ENCODE results near the gene DGKA.

DNA sequence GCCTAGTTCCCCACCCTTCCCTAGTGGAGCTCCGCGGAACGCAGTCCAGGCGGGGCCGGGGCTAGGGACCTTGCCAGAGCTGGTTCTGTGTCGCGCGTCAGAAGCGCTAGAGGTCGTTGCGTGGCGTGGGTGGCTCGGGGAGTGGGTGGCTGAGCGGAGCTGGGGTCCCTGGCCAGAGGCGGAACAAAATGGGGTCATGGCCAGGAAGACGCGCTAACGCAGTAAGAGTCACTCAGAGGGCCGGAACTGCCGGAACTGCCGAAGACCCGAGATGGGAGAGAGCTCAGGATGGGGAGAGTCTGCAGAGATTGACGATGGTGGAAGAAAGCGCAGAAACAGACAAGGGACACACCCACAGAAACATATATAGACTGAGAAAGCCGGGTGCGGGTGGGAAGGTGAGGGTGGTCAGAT is 4.8 kb downstream of the DGKA start:
- TF ChIP-seq, protein P1, sequence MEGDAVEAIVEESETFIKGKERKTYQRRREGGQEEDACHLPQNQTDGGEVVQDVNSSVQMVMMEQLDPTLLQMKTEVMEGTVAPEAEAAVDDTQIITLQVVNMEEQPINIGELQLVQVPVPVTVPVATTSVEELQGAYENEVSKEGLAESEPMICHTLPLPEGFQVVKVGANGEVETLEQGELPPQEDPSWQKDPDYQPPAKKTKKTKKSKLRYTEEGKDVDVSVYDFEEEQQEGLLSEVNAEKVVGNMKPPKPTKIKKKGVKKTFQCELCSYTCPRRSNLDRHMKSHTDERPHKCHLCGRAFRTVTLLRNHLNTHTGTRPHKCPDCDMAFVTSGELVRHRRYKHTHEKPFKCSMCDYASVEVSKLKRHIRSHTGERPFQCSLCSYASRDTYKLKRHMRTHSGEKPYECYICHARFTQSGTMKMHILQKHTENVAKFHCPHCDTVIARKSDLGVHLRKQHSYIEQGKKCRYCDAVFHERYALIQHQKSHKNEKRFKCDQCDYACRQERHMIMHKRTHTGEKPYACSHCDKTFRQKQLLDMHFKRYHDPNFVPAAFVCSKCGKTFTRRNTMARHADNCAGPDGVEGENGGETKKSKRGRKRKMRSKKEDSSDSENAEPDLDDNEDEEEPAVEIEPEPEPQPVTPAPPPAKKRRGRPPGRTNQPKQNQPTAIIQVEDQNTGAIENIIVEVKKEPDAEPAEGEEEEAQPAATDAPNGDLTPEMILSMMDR (IDR thresholded peaks at IDR 0.05; ENCODE audit: insufficient read depth, low read depth, low read length), result no peak
- TF ChIP-seq EZH2 (IDR thresholded peaks at IDR 0.05; ENCODE audit: insufficient read depth, low read length), result no peak
